ENCODE measurements around the gene AGER. TPM values are rescaled to one million over a fixed set of nuclear protein-coding genes. Genes with fewer than 3 reads are reported as not detected.
A peak's percentile ranks its signal among the peaks of the same experiment; 100 is the strongest.

The AGER gene
- total and polyA plus RNA-seq, 9 of the 15 experiments (the other 6 are each of a cell fraction or from before 2014, with no cell fraction given): 1.2 to 11.5 (median 4.1) TPM

DNA sequence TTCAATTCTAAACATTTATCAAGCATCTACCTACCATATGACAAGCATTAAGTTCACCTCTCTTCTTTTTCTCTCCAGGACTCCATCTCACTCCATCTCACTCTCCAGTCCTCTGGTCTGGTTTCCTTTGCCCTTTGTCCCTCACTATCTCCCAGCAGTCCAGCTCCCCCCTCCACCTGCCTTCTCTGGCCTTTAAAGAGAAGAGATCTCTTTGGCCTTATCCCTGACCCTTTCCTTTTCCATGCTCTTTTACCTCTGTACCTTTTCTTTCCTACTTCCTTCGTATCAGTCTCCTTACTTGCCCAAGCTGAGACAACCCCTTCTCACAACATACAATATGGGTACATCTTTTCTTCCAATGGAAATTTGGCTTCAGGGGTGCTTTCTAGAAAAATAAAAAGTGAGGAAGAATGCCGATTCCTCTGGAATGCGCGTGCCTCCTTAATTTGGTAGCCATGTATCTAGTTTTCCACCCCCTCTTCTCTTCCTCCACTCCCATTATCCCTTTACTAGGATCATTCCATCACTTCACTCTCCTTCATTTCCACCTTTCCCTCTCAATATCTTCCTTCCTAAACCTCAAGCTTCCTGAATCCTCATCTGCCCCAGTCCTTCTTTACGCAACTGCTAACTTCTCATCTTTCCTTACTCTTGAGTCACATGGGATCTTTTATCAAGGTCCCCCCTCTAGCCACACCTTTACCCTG lies 7.4 kb downstream of the AGER start (continued):
- TF ChIP-seq MTF1 (CRISPR knock-in tag; IDR thresholded peaks at IDR 0.05; ENCODE audit: borderline replicate concordance): 0 out of 2 replicates have a peak, but pooled peaks have one; percentile 40
- no peak for TF ChIP-seq CBFB (CRISPR knock-in tag; IDR thresholded peaks at IDR 0.05)
- TF ChIP-seq, protein P1, sequence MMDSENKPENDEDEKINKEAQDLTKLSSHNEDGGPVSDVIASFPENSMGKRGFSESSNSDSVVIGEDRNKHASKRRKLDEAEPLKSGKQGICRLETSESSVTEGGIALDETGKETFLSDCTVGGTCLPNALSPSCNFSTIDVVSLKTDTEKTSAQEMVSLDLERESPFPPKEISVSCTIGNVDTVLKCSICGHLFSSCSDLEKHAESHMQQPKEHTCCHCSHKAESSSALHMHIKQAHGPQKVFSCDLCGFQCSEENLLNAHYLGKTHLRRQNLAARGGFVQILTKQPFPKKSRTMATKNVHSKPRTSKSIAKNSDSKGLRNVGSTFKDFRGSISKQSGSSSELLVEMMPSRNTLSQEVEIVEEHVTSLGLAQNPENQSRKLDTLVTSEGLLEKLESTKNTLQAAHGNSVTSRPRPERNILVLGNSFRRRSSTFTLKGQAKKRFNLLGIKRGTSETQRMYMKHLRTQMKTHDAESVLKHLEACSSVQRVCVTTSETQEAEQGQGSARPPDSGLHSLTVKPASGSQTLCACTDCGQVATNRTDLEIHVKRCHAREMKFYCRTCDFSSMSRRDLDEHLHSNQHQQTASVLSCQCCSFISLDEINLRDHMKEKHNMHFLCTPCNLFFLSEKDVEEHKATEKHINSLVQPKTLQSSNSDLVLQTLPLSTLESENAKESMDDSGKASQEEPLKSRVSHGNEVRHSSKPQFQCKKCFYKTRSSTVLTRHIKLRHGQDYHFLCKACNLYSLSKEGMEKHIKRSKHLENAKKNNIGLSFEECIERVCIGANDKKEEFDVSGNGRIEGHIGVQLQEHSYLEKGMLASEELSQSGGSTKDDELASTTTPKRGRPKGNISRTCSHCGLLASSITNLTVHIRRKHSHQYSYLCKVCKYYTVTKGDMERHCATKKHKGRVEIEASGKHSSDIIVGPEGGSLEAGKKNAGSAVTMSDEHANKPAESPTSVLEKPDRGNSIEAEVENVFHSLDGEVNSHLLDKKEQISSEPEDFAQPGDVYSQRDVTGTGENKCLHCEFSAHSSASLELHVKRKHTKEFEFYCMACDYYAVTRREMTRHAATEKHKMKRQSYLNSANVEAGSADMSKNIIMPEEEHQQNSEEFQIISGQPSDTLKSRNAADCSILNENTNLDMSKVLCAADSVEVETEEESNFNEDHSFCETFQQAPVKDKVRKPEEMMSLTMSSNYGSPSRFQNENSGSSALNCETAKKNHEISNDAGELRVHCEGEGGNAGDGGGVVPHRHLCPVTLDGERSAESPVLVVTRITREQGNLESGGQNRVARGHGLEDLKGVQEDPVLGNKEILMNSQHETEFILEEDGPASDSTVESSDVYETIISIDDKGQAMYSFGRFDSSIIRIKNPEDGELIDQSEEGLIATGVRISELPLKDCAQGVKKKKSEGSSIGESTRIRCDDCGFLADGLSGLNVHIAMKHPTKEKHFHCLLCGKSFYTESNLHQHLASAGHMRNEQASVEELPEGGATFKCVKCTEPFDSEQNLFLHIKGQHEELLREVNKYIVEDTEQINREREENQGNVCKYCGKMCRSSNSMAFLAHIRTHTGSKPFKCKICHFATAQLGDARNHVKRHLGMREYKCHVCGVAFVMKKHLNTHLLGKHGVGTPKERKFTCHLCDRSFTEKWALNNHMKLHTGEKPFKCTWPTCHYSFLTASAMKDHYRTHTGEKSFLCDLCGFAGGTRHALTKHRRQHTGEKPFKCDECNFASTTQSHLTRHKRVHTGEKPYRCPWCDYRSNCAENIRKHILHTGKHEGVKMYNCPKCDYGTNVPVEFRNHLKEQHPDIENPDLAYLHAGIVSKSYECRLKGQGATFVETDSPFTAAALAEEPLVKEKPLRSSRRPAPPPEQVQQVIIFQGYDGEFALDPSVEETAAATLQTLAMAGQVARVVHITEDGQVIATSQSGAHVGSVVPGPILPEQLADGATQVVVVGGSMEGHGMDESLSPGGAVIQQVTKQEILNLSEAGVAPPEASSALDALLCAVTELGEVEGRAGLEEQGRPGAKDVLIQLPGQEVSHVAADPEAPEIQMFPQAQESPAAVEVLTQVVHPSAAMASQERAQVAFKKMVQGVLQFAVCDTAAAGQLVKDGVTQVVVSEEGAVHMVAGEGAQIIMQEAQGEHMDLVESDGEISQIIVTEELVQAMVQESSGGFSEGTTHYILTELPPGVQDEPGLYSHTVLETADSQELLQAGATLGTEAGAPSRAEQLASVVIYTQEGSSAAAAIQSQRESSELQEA (IDR thresholded peaks at IDR 0.05; ENCODE audit: low read depth): 0 out of 2 replicates have a peak, but pooled peaks have one; percentile 53
- TF ChIP-seq MEF2A (IDR thresholded peaks at IDR 0.05; ENCODE audit: control insufficient read depth, low read depth, low read length): no peak
- TF ChIP-seq ZNF143 (CRISPR knock-in tag; IDR thresholded peaks at IDR 0.05): no peak
- no peak for TF ChIP-seq ZNF354B (CRISPR knock-in tag; IDR thresholded peaks at IDR 0.05)
- TF ChIP-seq KAT8 (IDR thresholded peaks at IDR 0.05; ENCODE audit: low read depth): no peak
- no peak for TF ChIP-seq FOXM1 (IDR thresholded peaks at IDR 0.05; ENCODE audit: low read depth)
- no peak for TF ChIP-seq FOXM1 (CRISPR knock-in tag; IDR thresholded peaks at IDR 0.05; ENCODE audit: low read depth)
- peak; percentile 45 for TF ChIP-seq RAD51 (IDR thresholded peaks at IDR 0.05; ENCODE audit: borderline replicate concordance, low read depth)
- no peak for TF ChIP-seq ZNF121 (CRISPR knock-in tag; conservative IDR thresholded peaks at IDR 0.05)
- peak; percentile 27; the same call in 1 of the 2 replicates for TF ChIP-seq MYC (IDR thresholded peaks at IDR 0.05; ENCODE audit: low read depth, low read length)
- no peak for TF ChIP-seq MYC (CRISPR knock-in tag; IDR thresholded peaks at IDR 0.05; ENCODE audit: borderline replicate concordance, low read depth)
- no peak for TF ChIP-seq GTF2A2 (tag; IDR thresholded peaks at IDR 0.05)
- TF ChIP-seq MAFK (IDR thresholded peaks at IDR 0.05; ENCODE audit: low read length): no peak
- 0 out of 2 replicates have a peak, but pooled peaks have one; percentile 15 for TF ChIP-seq NBN (IDR thresholded peaks at IDR 0.05; ENCODE audit: low read depth)
- no peak for TF ChIP-seq HOXB6 (CRISPR knock-in tag; IDR thresholded peaks at IDR 0.05; ENCODE audit: borderline replicate concordance)
- no peak for TF ChIP-seq ZC3H11A (IDR thresholded peaks at IDR 0.05; ENCODE audit: low read depth, low read length)
- peak; percentile 59; the same call in 1 of the 2 replicates for TF ChIP-seq MIER1 (IDR thresholded peaks at IDR 0.05; ENCODE audit: low read depth)
- TF ChIP-seq, protein P2, sequence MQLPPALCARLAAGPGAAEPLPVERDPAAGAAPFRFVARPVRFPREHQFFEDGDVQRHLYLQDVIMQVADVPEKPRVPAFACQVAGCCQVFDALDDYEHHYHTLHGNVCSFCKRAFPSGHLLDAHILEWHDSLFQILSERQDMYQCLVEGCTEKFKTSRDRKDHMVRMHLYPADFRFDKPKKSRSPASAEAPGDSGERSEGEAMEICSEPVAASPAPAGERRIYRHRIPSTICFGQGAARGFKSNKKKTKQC (CRISPR knock-in tag; IDR thresholded peaks at IDR 0.05): no peak
- TF ChIP-seq GTF2E2 (tag; IDR thresholded peaks at IDR 0.05): peak; percentile 83; the same call in 1 of the 2 replicates
- TF ChIP-seq ESRRB (CRISPR knock-in tag; IDR thresholded peaks at IDR 0.05; ENCODE audit: borderline replicate concordance): no peak
